ENCODE results near the gene KCNJ14. TPM values are rescaled to one million over a fixed set of nuclear protein-coding genes. Genes with fewer than 3 reads are reported as not detected.

Gene KCNJ14
- total RNA-seq, 6 experiments from 2014 or later = 0.22 to 0.44 (median 0.31) TPM

GRCh38 chr19:48465215-48465614 lies 9.8 kb downstream of the KCNJ14 start:
- no peak overlapping the region for H3K4me3 ChIP-seq
- no peaks in the 10 kb centered on the region for H3K36me3 ChIP-seq
- no peaks in the 10 kb centered on the region for H3K9me3 ChIP-seq
- H3K27ac ChIP-seq = no peak overlapping the region
- DNase-seq (no peak), ATAC-seq (no peak)
- TF ChIP-seq POLR2A (IDR thresholded peaks at IDR 0.05) = no peak
- no peak for TF ChIP-seq CTCF (IDR thresholded peaks at IDR 0.05)
- H3K4me1 ChIP-seq = peaks cover 0 to 5% (median 2%) of the 10 kb centered on the region in 4 donors
- H3K27me3 ChIP-seq = no peaks in the 10 kb centered on the region
- WGBS (ENCODE audit: insufficient coverage, low coverage, low lambda C conversion rate, missing lambda C conversion rate) = 91% methylated on average over 1 of the region's 1 CpG
- intact Hi-C loops (cut with DNase I) = no loop called here

GRCh38 chr19:48466561-48467325 lies 11.4 kb downstream of the KCNJ14 start:
- Histone ChIP-seq H3K4me3 (no peak overlapping the region), H3K27ac (no peak overlapping the region), H3K27me3 (no peaks in the 10 kb centered on the region), H3K36me3 (peaks cover 0 to 12% (median 5%) of the 10 kb centered on the region in 4 donors), H3K4me1 (peaks cover 0 to 8% (median 4%) of the 10 kb centered on the region in 4 donors), H3K9me3 (no peaks in the 10 kb centered on the region)
- intact Hi-C loops (cut with DNase I) = no loop called here
- WGBS (ENCODE audit: insufficient coverage, low coverage, low lambda C conversion rate, missing lambda C conversion rate) = 54% methylated on average over 5 of the region's 16 CpGs
- TF ChIP-seq CTCF (IDR thresholded peaks at IDR 0.05) (no peak), POLR2A (IDR thresholded peaks at IDR 0.05) (no peak)
- no peak for ATAC-seq
- DNase-seq = peak in 1 of 3 donors; percentile 27

GRCh38 chr19:48468772-48469288 lies 13.5 kb downstream of the KCNJ14 start:
- H3K4me1 ChIP-seq = peaks cover 0 to 8% (median 4%) of the 10 kb centered on the region in 4 donors
- H3K27me3 ChIP-seq = no peaks in the 10 kb centered on the region
- H3K27ac ChIP-seq = peak overlapping the region; percentile 84 to 97 (median 86)
- WGBS (ENCODE audit: insufficient coverage, low coverage, low lambda C conversion rate, missing lambda C conversion rate) = 0% methylated on average over 9 of the region's 36 CpGs
- TF ChIP-seq POLR2A (IDR thresholded peaks at IDR 0.05) = no peak
- TF ChIP-seq CTCF (IDR thresholded peaks at IDR 0.05) = peak in 1 of 4 donors; percentile 16
- peak overlapping the region; percentile 99 for H3K4me3 ChIP-seq
- peaks cover 0 to 30% (median 8%) of the 10 kb centered on the region in 4 donors for H3K36me3 ChIP-seq
- intact Hi-C loops (cut with DNase I) = no loop called here
- ATAC-seq (peak; percentile 91 to 95 (median 94)), DNase-seq (peak; percentile 99 to 100 (median 100))
- H3K9me3 ChIP-seq = no peaks in the 10 kb centered on the region

- Histone ChIP-seq H3K36me3 (peaks cover 0 to 33% (median 11%) of the 10 kb centered on the region in 4 donors), H3K27ac (peak within 1 kb of the TSS; percentile 84 to 97 (median 86)), H3K4me1 (peaks cover 0 to 8% (median 4%) of the 10 kb centered on the region in 4 donors), H3K4me3 (peak within 1 kb of the TSS; percentile 99), H3K27me3 (no peaks in the 10 kb centered on the region), H3K9me3 (no peaks in the 10 kb centered on the region)
- intact Hi-C loops (cut with DNase I) = no loop called here
- peak; percentile 85 to 91 (median 88) for DNase-seq
- ATAC-seq = peak; percentile 57 to 63 (median 60)
- 3% methylated on average over 13 of the region's 66 CpGs for WGBS (ENCODE audit: insufficient coverage, low coverage, low lambda C conversion rate, missing lambda C conversion rate)
- TF ChIP-seq CTCF (IDR thresholded peaks at IDR 0.05) (no peak), POLR2A (IDR thresholded peaks at IDR 0.05) (peak; percentile 96)
Observed at GRCh38 chr19:48469289-48469881, 14.0 kb downstream of the KCNJ14 start, which contains the start of gene CYTH2. TSS of gene CYTH2 (plus strand) at chr19:48469369. CDS start at chr19:48469508, 139 bp downstream.
